C4-2B (cell line): ENCODE measurements around the gene DOCK10.

Experiments
- ZFX ChIP-seq: fragments of 450-650 bp; IDR thresholded peaks from 2 replicates; pipeline ENCODE4 v1.6.1; 2017
- TF ChIP-seq, protein P1 (sequence below): fragments of 450-650 bp; conservative IDR thresholded peaks from 2 replicates; pipeline ENCODE4 v1.5.1; 2017; ENCODE audit warnings: mild to moderate bottlenecking

DNA sequence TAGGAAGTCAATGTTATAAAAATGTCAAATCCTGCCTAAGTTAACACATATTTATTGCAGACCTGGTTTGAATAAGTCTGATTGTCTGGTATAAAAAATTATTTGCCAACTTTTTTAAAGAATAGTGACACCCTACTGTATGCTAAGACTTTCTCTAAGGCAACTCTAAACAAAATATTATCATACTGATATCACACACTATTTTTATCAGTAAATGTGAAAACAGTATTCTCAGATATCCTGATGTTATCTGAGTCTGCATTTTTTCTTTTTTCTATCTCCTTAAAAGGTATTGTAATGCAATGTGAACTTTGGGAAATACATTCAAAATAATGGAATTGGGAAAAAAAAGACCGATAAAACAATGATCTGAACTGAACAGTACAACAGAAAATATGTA is 127.1 kb downstream of the DOCK10 start:
- TF ChIP-seq, protein P1, sequence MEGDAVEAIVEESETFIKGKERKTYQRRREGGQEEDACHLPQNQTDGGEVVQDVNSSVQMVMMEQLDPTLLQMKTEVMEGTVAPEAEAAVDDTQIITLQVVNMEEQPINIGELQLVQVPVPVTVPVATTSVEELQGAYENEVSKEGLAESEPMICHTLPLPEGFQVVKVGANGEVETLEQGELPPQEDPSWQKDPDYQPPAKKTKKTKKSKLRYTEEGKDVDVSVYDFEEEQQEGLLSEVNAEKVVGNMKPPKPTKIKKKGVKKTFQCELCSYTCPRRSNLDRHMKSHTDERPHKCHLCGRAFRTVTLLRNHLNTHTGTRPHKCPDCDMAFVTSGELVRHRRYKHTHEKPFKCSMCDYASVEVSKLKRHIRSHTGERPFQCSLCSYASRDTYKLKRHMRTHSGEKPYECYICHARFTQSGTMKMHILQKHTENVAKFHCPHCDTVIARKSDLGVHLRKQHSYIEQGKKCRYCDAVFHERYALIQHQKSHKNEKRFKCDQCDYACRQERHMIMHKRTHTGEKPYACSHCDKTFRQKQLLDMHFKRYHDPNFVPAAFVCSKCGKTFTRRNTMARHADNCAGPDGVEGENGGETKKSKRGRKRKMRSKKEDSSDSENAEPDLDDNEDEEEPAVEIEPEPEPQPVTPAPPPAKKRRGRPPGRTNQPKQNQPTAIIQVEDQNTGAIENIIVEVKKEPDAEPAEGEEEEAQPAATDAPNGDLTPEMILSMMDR, result no peak
- no peak for TF ChIP-seq ZFX
